Hematopoietic multipotent progenitor cell treated with erythropoietin and hydrocortisone succinate and interleukin-3 and kit ligand, for 8 days (in vitro differentiated cells): Measurements from ENCODE around the gene NEU4.
"Not testable (repeated sequence)": the region's sequence is repeated elsewhere in the genome, so short reads cannot be mapped to it uniquely, and the experiment has no call there.

Experiments
- DNase-seq: peaks from one replicate; pipeline ENCODE4 v3.0.0-alpha.2; 2015

NEU4 gene

GRCh38 chr2:241814643-241815476 is 5.9 kb downstream of the NEU4 start:
- no peak for DNase-seq

GRCh38 chr2:241815477-241816430 is 6.8 kb downstream of the NEU4 start:
- DNase-seq = no peak

- DNase-seq = no peak
Observed at GRCh38 chr2:241816431-241817121, 7.6 kb downstream of the NEU4 start.

- DNase-seq = no peak
Observed at GRCh38 chr2:241817126-241817820, 8.3 kb downstream of the NEU4 start.

- DNase-seq = not testable (repeated sequence)
Observed at GRCh38 chr2:241817821-241818215, 8.8 kb downstream of the NEU4 start.

- DNase-seq = no peak
Observed at GRCh38 chr2:241818229-241818942, 9.4 kb downstream of the NEU4 start.

- DNase-seq = no peak
Observed at GRCh38 chr2:241818943-241819270, 9.9 kb downstream of the NEU4 start.

GRCh38 chr2:241819947-241820624 is 11.1 kb downstream of the NEU4 start:
- not testable (repeated sequence) for DNase-seq

- DNase-seq = no peak
Observed at GRCh38 chr2:241820625-241821384, 11.8 kb downstream of the NEU4 start.

GRCh38 chr2:241821460-241822263 is 12.7 kb downstream of the NEU4 start:
- no peak for DNase-seq

- DNase-seq = no peak
Observed at GRCh38 chr2:241822264-241822623, 13.3 kb downstream of the NEU4 start.

- not testable (repeated sequence) for DNase-seq
Observed at GRCh38 chr2:241823531-241824437, 14.8 kb downstream of the NEU4 start.

GRCh38 chr2:241827394-241827793 is 18.4 kb downstream of the NEU4 start:
- DNase-seq = no peak

- no peak for DNase-seq
Observed at GRCh38 chr2:241833101-241833663, 24.2 kb downstream of the NEU4 start.

GRCh38 chr2:241833756-241834526 is 24.9 kb downstream of the NEU4 start:
- not testable (repeated sequence) for DNase-seq

GRCh38 chr2:241834527-241835210 is 25.7 kb downstream of the NEU4 start:
- no peak for DNase-seq

- no peak for DNase-seq
Observed at GRCh38 chr2:241835611-241836010, 26.6 kb downstream of the NEU4 start.
